ENCODE measurements around the gene SDF2L1. TPM values are rescaled to one million over a fixed set of nuclear protein-coding genes. Genes with fewer than 3 reads are reported as not detected.

The SDF2L1 gene
- total RNA-seq, 2 donors from 2014 or later = 25.9 to 40.5 TPM

DNA sequence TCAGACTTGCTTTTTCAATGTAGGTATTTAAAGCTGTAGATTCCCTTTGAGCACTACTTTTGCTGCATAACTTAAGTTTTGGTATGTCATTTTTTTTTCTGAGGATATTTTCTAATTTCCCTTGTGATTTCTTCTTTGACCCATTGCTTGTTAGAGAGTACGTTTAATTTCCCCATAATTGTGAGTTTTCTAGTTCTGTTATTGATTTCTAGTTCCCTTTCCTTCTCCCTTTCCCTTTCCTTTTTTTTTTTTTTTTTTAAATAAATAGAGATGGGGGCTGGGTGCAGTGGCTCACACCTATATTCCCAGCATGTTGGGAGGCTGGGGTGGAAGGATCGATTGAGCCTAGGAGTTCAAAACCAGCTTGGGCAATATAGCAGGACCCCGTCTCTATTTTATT, 43.8 kb upstream of the SDF2L1 start:
- H3K36me3 ChIP-seq = peaks cover 26% of the 10 kb centered on the region
- H3K4me1 ChIP-seq = peaks cover 0 to 32% of the 10 kb centered on the region in 2 donors
- no peaks in the 10 kb centered on the region for H3K27me3 ChIP-seq
- no peaks in the 10 kb centered on the region for H3K9me3 ChIP-seq
- H3K27ac ChIP-seq = no peak overlapping the region
- TF ChIP-seq, protein P1, sequence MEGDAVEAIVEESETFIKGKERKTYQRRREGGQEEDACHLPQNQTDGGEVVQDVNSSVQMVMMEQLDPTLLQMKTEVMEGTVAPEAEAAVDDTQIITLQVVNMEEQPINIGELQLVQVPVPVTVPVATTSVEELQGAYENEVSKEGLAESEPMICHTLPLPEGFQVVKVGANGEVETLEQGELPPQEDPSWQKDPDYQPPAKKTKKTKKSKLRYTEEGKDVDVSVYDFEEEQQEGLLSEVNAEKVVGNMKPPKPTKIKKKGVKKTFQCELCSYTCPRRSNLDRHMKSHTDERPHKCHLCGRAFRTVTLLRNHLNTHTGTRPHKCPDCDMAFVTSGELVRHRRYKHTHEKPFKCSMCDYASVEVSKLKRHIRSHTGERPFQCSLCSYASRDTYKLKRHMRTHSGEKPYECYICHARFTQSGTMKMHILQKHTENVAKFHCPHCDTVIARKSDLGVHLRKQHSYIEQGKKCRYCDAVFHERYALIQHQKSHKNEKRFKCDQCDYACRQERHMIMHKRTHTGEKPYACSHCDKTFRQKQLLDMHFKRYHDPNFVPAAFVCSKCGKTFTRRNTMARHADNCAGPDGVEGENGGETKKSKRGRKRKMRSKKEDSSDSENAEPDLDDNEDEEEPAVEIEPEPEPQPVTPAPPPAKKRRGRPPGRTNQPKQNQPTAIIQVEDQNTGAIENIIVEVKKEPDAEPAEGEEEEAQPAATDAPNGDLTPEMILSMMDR (IDR thresholded peaks at IDR 0.05) = no peak
- no peak for DNase-seq (ENCODE audit: low spot score)
- no peak overlapping the region for H3K4me3 ChIP-seq

DNA sequence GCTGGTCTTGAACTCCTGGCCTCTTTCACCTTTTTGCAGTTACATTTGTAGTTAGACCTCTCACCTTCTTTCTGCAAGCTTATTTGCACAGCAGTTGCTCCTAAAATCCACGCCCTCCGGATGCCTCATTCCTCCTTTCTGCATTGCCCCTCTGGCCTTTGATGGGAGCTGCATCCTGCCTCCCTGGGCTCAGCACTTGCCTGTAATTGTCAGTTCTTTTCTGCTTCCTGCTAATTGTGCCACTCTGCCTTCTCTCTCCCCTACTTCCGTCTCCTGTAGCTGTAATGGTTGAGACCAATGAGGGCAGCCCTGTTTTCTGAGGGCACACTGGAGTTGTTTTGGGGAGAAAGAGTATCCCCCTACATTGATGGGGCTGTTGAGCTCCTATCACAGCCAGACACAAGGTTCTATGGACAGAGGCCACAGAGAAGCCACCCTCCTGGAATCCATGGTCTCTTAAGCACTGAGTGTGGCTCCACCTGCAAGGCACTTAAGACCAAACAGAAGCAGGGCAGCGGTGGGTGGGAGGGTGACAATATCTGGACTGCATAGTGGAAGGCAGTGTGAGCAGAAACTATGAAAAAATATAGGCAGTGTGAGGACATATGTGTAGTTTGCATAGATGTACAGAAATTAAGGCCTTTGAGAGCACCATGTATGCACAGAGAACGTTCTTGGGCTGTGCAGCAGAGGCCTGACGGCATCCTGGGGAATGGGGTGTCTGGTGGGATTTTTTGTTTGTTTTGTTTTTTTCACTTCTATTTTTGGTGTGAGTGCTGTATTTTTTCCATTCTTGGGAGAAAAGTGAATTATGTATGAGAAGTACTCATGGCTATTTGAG, 42.8 kb upstream of the SDF2L1 start:
- H3K9me3 ChIP-seq = no peaks in the 10 kb centered on the region
- no peak for DNase-seq (ENCODE audit: low spot score)
- TF ChIP-seq, protein P1 (IDR thresholded peaks at IDR 0.05) = no peak
- peaks cover 19% of the 10 kb centered on the region for H3K36me3 ChIP-seq
- peaks cover 0 to 22% of the 10 kb centered on the region in 2 donors for H3K4me1 ChIP-seq
- H3K27ac ChIP-seq = no peak overlapping the region
- no peak overlapping the region for H3K4me3 ChIP-seq
- H3K27me3 ChIP-seq = no peaks in the 10 kb centered on the region

DNA sequence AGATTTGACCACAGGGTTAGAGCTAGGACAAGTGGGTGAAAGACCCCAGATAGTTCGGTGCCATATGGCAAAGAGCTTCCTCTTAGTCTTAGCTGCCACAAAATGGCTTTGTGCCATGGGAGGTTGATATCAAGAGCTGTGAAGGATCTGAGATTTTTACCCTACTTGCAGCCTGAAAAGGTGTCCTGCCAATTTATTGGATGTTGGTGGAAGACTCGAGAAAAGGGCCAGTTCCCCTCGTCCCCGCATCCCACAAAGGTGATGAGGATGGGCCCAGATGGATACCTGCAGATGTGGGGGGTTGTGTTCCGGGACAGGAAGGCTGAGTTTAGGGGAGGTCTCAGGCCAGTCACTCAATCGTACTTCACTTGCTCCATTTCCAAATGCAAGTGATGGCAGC, 39.5 kb upstream of the SDF2L1 start:
- H3K36me3 ChIP-seq = no peaks in the 10 kb centered on the region
- H3K27me3 ChIP-seq = no peaks in the 10 kb centered on the region
- H3K27ac ChIP-seq = no peak overlapping the region
- H3K9me3 ChIP-seq = no peaks in the 10 kb centered on the region
- TF ChIP-seq, protein P1 (IDR thresholded peaks at IDR 0.05) = no peak
- no peak overlapping the region for H3K4me3 ChIP-seq
- no peak for DNase-seq (ENCODE audit: low spot score)
- peaks cover 0 to 19% of the 10 kb centered on the region in 2 donors for H3K4me1 ChIP-seq

DNA sequence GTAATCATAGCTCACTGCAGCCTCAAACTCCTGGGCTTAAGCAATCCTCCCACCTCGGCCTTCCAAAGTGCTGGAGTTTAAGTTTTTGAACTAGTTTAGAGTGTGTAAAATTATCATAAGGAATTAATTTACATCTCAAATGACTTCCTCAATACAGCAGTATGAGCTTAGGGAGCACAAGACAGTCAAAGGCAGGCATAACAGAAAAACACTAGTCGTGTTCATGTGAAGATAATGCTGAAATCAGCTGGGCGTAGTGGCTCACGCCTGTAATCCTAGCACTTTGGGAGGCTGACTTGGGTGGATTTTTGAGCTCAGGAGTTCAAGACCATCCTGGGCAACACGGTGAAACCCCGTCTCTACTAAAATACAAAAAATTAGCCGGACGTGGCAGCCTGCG, 38.1 kb upstream of the SDF2L1 start:
- no peaks in the 10 kb centered on the region for H3K36me3 ChIP-seq
- H3K27ac ChIP-seq = no peak overlapping the region
- peaks cover 0 to 23% of the 10 kb centered on the region in 2 donors for H3K4me1 ChIP-seq
- TF ChIP-seq, protein P1 (IDR thresholded peaks at IDR 0.05) = no peak
- H3K27me3 ChIP-seq = no peaks in the 10 kb centered on the region
- no peak overlapping the region for H3K4me3 ChIP-seq
- DNase-seq (ENCODE audit: low spot score) = no peak
- no peaks in the 10 kb centered on the region for H3K9me3 ChIP-seq

DNA sequence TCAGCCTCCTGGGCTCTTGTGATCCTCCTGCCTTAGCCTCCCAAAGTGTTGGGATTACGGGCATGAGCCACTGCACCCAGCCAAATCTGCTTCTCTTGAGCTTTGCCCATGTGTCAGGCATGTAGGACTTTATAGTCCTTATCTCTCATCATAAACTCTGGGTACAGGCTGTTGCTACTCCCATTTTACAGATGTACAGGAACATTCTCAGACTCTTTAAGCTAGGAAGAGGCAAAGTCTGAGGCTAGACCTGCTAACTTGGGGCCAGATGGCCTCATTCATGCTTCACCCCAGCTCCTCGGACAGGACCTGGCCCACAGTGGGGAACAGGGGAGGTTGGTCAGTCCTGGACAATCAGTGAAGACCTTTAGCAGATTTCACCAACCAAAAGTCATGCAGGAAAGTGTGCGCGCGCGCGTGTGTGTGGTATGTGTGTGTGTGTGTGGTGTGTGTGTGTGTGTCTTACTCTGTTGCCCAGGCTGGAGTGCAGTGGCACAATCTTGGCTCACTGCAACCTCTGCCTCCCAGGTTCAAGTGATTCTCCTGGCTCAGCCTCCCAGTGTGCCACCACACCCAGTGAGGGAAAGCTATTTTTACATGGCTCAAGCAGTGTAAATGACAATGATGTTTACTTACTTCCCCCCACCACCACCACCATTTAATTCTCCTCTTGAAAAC, 36.1 kb upstream of the SDF2L1 start:
- Histone ChIP-seq H3K27ac (no peak overlapping the region), H3K4me3 (no peak overlapping the region), H3K4me1 (peaks cover 0 to 23% of the 10 kb centered on the region in 2 donors), H3K27me3 (no peaks in the 10 kb centered on the region), H3K36me3 (peaks cover 4% of the 10 kb centered on the region), H3K9me3 (no peaks in the 10 kb centered on the region)
- TF ChIP-seq, protein P1 (IDR thresholded peaks at IDR 0.05) = no peak
- no peak for DNase-seq (ENCODE audit: low spot score)

Measured in right atrium auricular region (tissue), 2 donors.